Activated T-helper 1 cell treated with Interleukin-2 at 50 U/mL for 16 hours (primary cell): Measurements from ENCODE around the gene ARHGAP26.

ENCODE experiments used
- DNase-seq: peaks from one replicate; pipeline ENCODE4 v3.0.0-alpha.2; 2020; ENCODE audit warnings: low read depth

The ARHGAP26 gene

GRCh38 chr5:142831009-142831383, 60.8 kb downstream of the ARHGAP26 start:
- no peak for DNase-seq

- DNase-seq = no peak
Observed at GRCh38 chr5:142832263-142832662, 62.1 kb downstream of the ARHGAP26 start.

- DNase-seq = no peak
Observed at GRCh38 chr5:142833517-142834449, 63.6 kb downstream of the ARHGAP26 start.

- DNase-seq = no peak
Observed at GRCh38 chr5:142834504-142834903, 64.3 kb downstream of the ARHGAP26 start.

DNA sequence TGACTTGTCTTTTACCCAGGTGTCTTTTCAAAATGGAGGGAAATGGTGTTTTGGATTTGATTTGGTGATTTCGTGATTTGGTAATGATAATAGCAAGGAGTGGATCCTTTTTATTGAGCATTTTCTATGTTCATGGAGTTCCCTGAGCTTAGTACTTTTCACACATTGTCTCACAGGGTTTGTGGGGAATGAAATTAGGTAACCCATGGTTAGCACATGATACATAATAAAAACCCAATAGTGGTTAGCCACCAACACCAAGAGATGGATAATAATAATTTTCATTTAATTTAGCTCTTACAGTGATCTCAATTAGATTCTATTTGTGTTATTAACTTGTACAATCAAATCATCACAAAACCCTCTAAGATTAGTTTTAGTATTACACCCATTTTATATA, 65.4 kb downstream of the ARHGAP26 start:
- no peak for DNase-seq

DNA sequence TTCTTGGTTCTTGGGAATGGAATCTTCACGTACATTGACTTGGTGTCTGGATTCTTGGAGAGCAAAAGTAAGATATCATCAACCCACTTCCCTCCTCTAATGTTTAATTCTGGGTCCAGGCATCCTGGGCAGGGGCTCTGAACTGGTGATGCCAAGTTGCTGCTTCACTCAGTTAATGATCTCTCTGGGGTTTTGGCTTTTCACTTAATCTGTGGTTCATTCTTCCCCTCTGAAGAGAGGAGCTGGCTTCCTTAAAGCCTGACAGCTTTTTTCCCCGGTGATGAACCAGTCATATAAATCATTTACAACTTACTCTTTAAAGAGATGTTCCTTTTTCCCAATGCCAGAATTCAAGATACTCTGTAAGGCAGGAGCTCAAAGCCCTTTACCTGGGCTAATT, 65.9 kb downstream of the ARHGAP26 start:
- no peak for DNase-seq

- DNase-seq = no peak
Observed at GRCh38 chr5:142837081-142837725, 67.0 kb downstream of the ARHGAP26 start.

DNA sequence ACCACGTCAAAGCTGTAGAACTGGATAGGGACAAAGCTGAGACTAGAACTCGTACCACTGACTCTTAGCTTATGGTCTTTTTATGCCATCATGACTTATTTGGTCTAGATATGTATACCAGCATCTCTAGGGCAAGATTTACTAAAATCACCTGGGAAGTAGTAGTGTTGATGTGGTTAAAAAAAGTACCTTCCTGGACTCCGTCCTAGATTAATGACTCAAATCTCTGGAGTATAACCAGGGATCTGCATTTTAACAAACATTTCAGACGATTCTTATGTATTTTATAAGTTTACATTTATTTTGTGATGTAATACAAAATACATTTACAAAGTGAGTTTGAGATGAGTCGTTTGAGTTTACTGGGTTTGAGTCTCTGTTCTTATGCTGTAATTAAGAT, 68.7 kb downstream of the ARHGAP26 start:
- DNase-seq = no peak

- no peak for DNase-seq
Observed at GRCh38 chr5:142839711-142840346, 69.7 kb downstream of the ARHGAP26 start.

- no peak for DNase-seq
Observed at GRCh38 chr5:142840575-142840974, 70.4 kb downstream of the ARHGAP26 start.

DNA sequence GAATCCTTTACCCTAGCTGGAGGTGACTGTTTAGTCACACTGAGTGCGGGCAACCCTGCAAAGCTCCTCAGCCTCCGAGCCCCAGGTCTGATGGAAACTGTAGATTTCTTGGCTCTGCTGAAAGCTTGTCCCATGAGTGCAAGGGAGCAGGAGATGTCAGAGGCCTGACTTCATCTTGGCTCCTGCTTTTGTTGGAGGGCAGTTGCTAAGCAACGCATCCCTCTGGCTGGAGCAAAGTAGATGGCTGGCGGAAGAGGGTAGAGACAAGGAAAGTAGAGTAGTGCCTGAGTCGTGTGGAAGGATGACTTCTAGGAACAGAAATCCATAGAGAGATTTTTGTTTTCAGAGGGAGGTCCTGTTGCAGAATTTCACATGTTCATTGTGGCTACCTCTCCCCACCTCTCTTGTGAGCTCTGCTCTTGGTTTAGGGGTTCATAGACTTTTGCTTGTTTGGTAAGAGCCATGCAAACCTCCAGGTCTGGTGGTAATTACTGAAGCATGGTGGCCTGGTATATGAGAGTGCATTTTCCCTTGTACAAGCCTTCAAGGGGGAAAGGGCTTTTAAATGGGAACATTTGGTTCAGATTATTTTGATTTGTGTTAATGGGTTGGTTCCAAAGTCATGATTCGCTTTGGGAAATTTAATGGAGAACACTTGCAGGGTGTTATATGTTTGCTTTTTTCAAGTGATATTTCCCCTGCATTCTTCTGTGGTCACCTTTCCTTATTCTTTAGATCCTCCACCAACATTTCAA, 71.5 kb downstream of the ARHGAP26 start:
- no peak for DNase-seq

DNA sequence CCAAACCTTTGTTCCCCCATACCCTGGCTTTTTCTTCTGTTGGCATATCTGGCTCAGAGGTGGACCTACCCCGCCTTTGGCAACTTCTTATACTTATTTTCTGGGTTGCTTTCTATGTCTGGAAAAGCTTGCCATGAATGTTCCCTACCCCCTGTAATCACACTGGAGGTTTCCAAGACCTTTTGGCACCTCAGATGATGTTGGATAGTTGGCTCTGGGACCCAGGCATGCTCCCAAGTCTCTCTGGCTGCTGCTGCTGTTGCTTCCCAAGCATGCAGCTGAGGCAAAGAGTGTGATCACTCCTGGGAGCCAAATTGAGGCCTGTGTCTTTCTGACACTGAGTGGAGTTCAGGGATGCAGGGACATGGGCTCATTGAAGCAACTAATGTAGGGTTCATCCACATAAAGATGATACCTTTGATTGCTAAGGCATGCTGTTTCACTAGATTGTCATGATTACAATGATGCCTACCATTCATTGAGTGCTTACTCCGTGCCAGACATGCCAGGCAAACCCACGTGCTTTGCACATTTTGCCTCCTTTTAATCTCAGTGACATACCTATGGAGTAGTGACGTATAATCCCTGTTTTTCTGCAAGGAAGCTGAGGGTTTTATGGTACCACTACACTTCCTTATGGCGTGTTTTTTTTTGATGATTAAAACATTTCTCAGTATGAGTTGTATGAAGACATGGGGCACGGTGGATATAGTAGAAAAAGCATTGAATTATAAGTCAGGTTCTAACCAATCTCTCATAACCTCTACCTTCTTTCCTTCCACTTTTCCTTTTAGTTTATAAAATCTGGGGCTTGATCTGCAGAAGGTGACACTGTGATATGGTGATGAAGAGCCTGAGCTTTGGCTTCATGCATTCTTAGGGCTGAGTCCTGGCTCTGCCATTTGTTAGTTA, 73.1 kb downstream of the ARHGAP26 start:
- DNase-seq = no peak

DNA sequence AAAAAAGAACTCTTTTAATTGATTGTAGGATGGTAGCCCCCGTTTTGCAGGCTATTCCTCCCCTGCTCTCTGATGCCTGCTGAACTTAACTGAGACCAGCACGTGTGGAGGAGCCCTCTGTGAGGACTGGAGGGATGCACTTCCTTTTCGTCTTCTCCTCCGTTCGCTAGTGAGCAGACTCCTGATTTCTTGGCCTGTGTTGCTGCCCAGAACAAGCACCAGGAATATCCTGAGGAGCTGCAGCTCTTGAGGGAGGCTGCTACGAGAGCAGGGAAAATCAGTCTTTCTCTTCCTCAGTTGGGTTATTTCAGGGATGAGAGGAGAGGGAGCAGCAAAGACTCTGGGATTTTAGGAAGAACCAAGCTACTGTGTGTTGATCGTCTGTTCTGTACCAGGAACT, 74.7 kb downstream of the ARHGAP26 start:
- no peak for DNase-seq

- no peak for DNase-seq
Observed at GRCh38 chr5:142845402-142845921, 75.3 kb downstream of the ARHGAP26 start.

DNA sequence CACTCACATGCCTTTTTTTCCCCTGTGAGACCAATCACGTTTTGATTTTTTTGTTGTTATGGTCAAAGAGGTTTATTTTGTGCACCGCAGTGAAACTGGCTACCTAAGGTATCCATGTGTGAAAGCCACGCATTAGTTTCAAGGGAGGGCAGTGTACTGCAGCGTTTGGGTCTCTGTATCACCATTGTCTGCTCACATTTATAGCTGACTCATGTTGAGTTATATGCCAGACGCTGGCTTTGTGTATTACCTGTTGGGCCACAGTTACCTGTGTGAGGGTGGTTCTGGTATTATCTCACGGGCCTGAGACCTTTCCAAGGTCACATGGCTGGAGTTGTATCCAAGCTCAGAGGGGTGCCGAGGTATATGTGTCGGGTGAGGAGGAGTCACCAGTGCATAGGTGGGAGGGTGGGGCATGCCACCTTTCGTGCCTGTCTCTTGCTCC, 75.8 kb downstream of the ARHGAP26 start:
- DNase-seq = no peak

DNA sequence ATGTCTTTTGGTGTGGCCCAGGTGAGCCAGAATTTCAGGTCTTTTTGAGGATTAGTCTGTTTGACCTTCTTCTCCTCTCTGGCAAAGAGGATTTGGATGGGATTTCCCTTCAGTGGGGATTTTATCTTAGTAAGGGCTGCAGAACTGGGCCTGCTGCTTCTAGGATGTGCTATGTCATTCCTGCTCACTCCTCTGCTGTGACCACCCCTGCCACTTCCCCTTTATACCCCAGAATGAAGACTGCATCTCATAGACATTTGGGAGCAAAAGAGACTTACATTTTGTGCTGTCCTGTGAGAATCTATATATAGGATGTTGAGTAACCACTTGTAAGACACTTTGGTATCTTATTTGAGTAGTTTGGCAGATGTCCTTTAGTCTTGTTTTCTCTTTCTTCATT, 76.2 kb downstream of the ARHGAP26 start:
- no peak for DNase-seq

DNA sequence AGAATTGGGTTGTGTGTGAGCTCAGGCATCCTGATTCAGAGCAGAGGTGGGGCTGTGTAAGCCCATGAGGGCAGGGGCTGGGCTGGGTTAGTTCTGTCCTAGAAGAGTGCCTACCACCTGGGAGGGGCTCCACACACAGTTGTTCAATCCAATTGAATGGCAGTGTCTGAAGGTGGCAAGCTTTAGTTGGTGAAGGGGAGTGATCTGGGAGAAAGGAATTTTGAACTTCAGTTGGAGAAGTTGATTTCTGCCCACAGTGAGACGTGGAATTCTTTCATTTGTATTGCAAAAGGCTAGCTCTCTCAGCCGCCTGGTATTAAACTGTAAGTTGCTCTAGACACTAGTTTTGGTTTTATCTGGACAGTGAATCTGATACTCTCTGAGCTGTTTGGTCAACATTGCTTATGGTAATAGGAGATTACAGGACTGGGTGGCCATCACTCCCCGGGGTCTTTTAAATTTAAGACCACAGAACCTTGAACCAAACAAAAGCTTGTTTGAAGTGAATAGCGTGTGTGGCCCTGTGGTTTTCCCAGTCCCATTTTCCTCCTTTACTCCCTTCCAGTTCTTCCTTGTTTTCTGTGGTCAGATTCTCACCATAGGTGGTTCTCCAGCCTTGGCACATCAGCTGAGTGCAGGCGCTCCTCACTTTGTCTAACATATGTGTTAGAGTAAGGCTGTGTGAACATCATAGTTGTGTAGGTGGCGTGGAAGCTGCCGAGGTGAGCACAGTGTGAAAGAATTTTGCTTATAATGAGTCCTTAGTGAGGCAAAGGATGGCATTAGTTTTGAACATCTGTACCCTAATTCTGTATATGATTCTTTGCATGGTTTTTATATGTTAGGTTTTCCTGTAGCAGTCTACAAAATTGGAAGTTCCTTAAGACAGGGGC, 78.0 kb downstream of the ARHGAP26 start:
- no peak for DNase-seq

DNA sequence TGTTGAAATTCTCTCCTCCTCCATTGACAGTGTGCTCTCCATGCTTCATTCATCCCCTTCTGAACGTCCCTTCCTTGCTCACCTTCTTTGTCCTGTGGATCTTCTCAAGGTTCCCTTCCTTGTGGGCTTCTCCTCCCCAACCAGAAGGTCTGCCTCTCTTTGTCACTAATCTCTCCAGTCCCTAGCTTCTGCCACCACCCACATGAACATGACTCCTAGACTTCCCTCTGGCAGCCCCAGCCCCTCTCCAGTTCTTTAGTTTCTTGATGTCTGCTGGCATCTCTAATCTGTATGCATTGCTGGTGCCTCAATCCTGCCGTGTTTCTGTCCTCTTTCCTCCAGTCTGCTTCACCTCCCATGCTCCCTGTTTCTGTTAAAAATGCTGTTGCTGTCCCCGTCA, 79.3 kb downstream of the ARHGAP26 start:
- no peak for DNase-seq

DNA sequence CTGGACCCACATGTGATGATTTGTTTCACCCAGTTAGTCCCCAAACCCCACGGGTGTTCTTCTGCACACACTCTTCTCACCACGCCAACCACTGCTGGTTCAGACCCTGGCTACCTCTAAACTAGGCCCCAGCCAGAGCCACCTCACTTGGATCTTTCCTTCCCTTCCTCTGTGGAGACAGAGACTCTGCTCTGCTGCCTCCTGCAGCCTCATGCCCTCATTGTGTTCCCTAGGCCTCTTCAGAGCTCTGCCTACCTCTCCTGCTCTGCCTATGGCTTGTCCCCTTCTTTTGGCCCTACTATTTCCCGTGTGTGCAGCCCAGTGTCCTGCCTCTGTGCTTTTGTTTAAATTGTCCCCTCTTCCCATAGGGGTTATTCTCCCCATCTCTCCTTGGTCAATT, 79.7 kb downstream of the ARHGAP26 start:
- DNase-seq = no peak

GRCh38 chr5:142851731-142852130, 81.6 kb downstream of the ARHGAP26 start:
- DNase-seq = no peak
